Bronchial epithelial cell (primary cell): ENCODE measurements around the gene IL13. TPM values are rescaled to one million over a fixed set of nuclear protein-coding genes. Genes with fewer than 3 reads are reported as not detected.

Experiments
- DNase-seq: peaks from one replicate; pipeline ENCODE4 v3.0.0-alpha.2; 2010; ENCODE audit warnings: low read depth
- FAIRE-seq: peaks from 2 replicates; lab custom pipeline; 2011; peaks lifted over from hg19 to GRCh38; lab: Jason Lieb, UNC
- H3K27me3 ChIP-seq: 2 replicates; pipeline ENCODE4 v1.5.1; 2011; ENCODE audit warnings: low read length; ENCODE audit not compliant: control insufficient read depth, insufficient read depth
- H3K36me3 ChIP-seq: 2 replicates; pipeline ENCODE4 v1.5.1; 2011; ENCODE audit warnings: low read length; ENCODE audit not compliant: control insufficient read depth, insufficient read depth
- H3K4me3 ChIP-seq: 2 replicates; pipeline ENCODE4 v1.5.1; 2011; ENCODE audit warnings: mild to moderate bottlenecking, low read depth, low read length, control low read depth
- CTCF ChIP-seq: IDR thresholded peaks from 2 replicates; pipeline ENCODE4 v1.5.1; 2011; ENCODE audit warnings: mild to moderate bottlenecking, moderate library complexity, low read length, control low read depth, inconsistent platforms; ENCODE audit not compliant: insufficient read depth, severe bottlenecking
- total RNA-seq: library from RNA; depleted of rRNA; stranded (reverse); fragments of >200 nt; gene quantifications from 2 replicates; pipeline ENCODE4 v1.2.1, GENCODE V29; 2014

The IL13 gene
- total RNA-seq, 1 donor from 2014 or later: not detected

GRCh38 chr5:132704875-132705274 is 46.9 kb downstream of the IL13 start:
- TF ChIP-seq CTCF: no peak
- no peak overlapping the region for H3K4me3 ChIP-seq
- no peaks in the 10 kb centered on the region for H3K27me3 ChIP-seq
- peak; percentile 57 for DNase-seq
- FAIRE-seq: no peak
- no peaks in the 10 kb centered on the region for H3K36me3 ChIP-seq

- peak; percentile 47 for FAIRE-seq
- no peaks in the 10 kb centered on the region for H3K36me3 ChIP-seq
- no peak for DNase-seq
- H3K27me3 ChIP-seq: no peaks in the 10 kb centered on the region
- TF ChIP-seq CTCF: no peak
- H3K4me3 ChIP-seq: no peak overlapping the region
Measured at GRCh38 chr5:132708645-132709044, 50.7 kb downstream of the IL13 start.

Other genes starting within 250 kb of the IL13 start
- gene IRF1, start 167.4 kb upstream of the IL13 start, total RNA-seq: 2.9 and 7.4 TPM in 2 replicates
- gene IL5, start 114.7 kb upstream of the IL13 start, total RNA-seq: not detected in 2 replicates
- gene RAD50, start 101.2 kb upstream of the IL13 start, total RNA-seq: 29.2 and 35.6 TPM in 2 replicates
- not detected in 2 replicates for gene IL4, start 15.8 kb downstream of the IL13 start, total RNA-seq
- gene KIF3A, start 79.4 kb downstream of the IL13 start, total RNA-seq: 6.8 and 9.9 TPM in 2 replicates
- gene CCNI2, start 89.3 kb downstream of the IL13 start, total RNA-seq: 0.26 TPM in 1 of 2 replicates, not detected in the other
- gene SEPTIN8, start 119.1 kb downstream of the IL13 start, total RNA-seq: 22.6 and 27.4 TPM in 2 replicates
- gene SOWAHA, start 155.1 kb downstream of the IL13 start, total RNA-seq: not detected in 2 replicates
- gene SHROOM1, start 172.5 kb downstream of the IL13 start, total RNA-seq: 0.79 and 1.4 TPM in 2 replicates
- gene GDF9, start 208.3 kb downstream of the IL13 start, total RNA-seq: under 0.01 and 0.26 TPM in 2 replicates
- 78.2 and 127 TPM in 2 replicates for gene UQCRQ, start 208.5 kb downstream of the IL13 start, total RNA-seq
- gene LEAP2, start 215.5 kb downstream of the IL13 start, total RNA-seq: 0.13 and 0.53 TPM in 2 replicates